Caco-2 (cell line): ENCODE data around the gene FEZ2. TPM values are rescaled to one million over a fixed set of nuclear protein-coding genes. Genes with fewer than 3 reads are reported as not detected.

Experiments
- BruUV-seq: library from RNA; stranded (reverse); fragments of 400-500 nt; replicated peaks from 2 replicates; lab custom pipeline; 2021; lab: Mats Ljungman, UMichigan
- CTCF ChIA-PET: fragments of 300-600 bp; sonication (Branson Sonifier 250); formaldehyde crosslinking; loops from one replicate; lab custom pipeline; 2022; ENCODE audit warnings: antibody characterized with exemption; lab: Charles Lee
- POLR2A ChIA-PET: fragments of 300-600 bp; sonication (Branson Sonifier 250); formaldehyde crosslinking; loops from one replicate; lab custom pipeline; 2022; ENCODE audit warnings: antibody characterized with exemption; lab: Charles Lee
- DNase-seq, 2 experiments: peaks; one replicate each; pipeline versions ENCODE4 v3.0.0 to v3.0.0-alpha.2; 2020 to 2022
- H3K27me3 ChIP-seq: replicated peaks from 2 replicates; pipeline ENCODE4 v1.6.0; 2011; ENCODE audit warnings: low read length; ENCODE audit not compliant: control insufficient read depth, insufficient read depth
- H3K36me3 ChIP-seq: 2 replicates; pipeline ENCODE4 v1.5.1; 2011; ENCODE audit warnings: low read length; ENCODE audit not compliant: control insufficient read depth, insufficient read depth
- H3K4me1 ChIP-seq: fragments of 250-450 bp; sonication (Bioruptor Pico); 2 replicates; pipeline ENCODE4 v1.5.1; 2020; ENCODE audit warnings: mild to moderate bottlenecking
- H3K4me3 ChIP-seq: 2 replicates; pipeline ENCODE4 v1.5.1; 2011; ENCODE audit warnings: low read depth, mild to moderate bottlenecking, control low read depth, low read length
- H3K9me3 ChIP-seq: fragments of 250-450 bp; sonication (Bioruptor Pico); 2 replicates; pipeline ENCODE4 v1.5.1; 2020; ENCODE audit warnings: mild to moderate bottlenecking, moderate library complexity
- H3K27ac Mint-ChIP-seq: one replicate; pipeline ENCODE4 v1.8.0; 2022; ENCODE audit warnings: mixed read lengths; ENCODE audit not compliant: unreplicated experiment
- H3K27me3 Mint-ChIP-seq: one replicate; pipeline ENCODE4 v1.8.0; 2022; ENCODE audit warnings: mixed read lengths; ENCODE audit not compliant: insufficient read depth, unreplicated experiment
- H3K36me3 Mint-ChIP-seq: one replicate; pipeline ENCODE4 v1.8.0; 2022; ENCODE audit warnings: mild to moderate bottlenecking, mixed read lengths; ENCODE audit not compliant: insufficient read depth, unreplicated experiment
- H3K4me1 Mint-ChIP-seq: one replicate; pipeline ENCODE4 v1.8.0; 2022; ENCODE audit warnings: low read depth, mixed read lengths; ENCODE audit not compliant: unreplicated experiment
- H3K4me3 Mint-ChIP-seq: one replicate; pipeline ENCODE4 v1.8.0; 2022; ENCODE audit warnings: mild to moderate bottlenecking, moderate library complexity, mixed read lengths; ENCODE audit not compliant: unreplicated experiment
- H3K9me3 Mint-ChIP-seq: one replicate; pipeline ENCODE4 v1.8.0; 2022; ENCODE audit warnings: mixed read lengths; ENCODE audit not compliant: unreplicated experiment
- CTCF ChIP-seq, 2 experiments: fragments of 200-600 bp in 1 of 2; IDR thresholded peaks; 1 replicate in 1 of 2; 2 replicates in 1 of 2; pipeline versions ENCODE4 v1.5.1 to v1.8.0; 2011 to 2022; ENCODE audit warnings: antibody characterized with exemption in 1 of 2, control low read depth in 1 of 2, inconsistent platforms in 1 of 2, low read depth in 1 of 2, low read length in 1 of 2, mild to moderate bottlenecking in 1 of 2, moderate library complexity in 1 of 2; ENCODE audit not compliant: insufficient read depth in 1 of 2, severe bottlenecking in 1 of 2, unreplicated experiment in 1 of 2
- intact Hi-C: fragments of 100-400 bp; cut with micrococcal nuclease; formaldehyde crosslinking; loops from one replicate; pipeline ENCODE4 v1.10.0; 2022; ENCODE audit not compliant: unreplicated experiment
- total RNA-seq: library from RNA; stranded (reverse); gene quantifications from 2 replicates; pipeline ENCODE4 v1.2.3, GENCODE V29; 2022

The FEZ2 gene
- total RNA-seq, 1 experiment from 2014 or later: 55.8 TPM

GRCh38 chr2:36611316-36611990, 13.5 kb upstream of the FEZ2 start:
- Mint-ChIP-seq H3K27me3 (no peaks in the 10 kb centered on the region), H3K4me1 (peaks cover 24% of the 10 kb centered on the region), H3K4me3 (no peak overlapping the region), H3K36me3 (no peaks in the 10 kb centered on the region), H3K27ac (no peak overlapping the region), H3K9me3 (no peaks in the 10 kb centered on the region)
- Histone ChIP-seq H3K4me1 (peaks cover 18% of the 10 kb centered on the region), H3K4me3 (no peak overlapping the region), H3K9me3 (no peaks in the 10 kb centered on the region), H3K27me3 (no peaks in the 10 kb centered on the region), H3K36me3 (no peaks in the 10 kb centered on the region)
- no peak for DNase-seq
- no TSS peak for BruUV-seq
- ChIA-PET CTCF (no interaction called here), POLR2A (no interaction called here)
- intact Hi-C loops: no loop called here
- TF ChIP-seq CTCF (IDR thresholded peaks at IDR 0.05; ENCODE audit: insufficient read depth in 1 of 2, low read depth in 1 of 2, low read length in 1 of 2, severe bottlenecking in 1 of 2, unreplicated experiment in 1 of 2): no peak

- no peaks in the 10 kb centered on the region for H3K27me3 ChIP-seq
- CTCF ChIA-PET: no interaction called here
- Mint-ChIP-seq H3K27ac (no peak overlapping the region), H3K4me1 (peaks cover 8% of the 10 kb centered on the region), H3K9me3 (no peaks in the 10 kb centered on the region), H3K27me3 (no peaks in the 10 kb centered on the region), H3K4me3 (no peak overlapping the region), H3K36me3 (no peaks in the 10 kb centered on the region)
- DNase-seq: no peak
- POLR2A ChIA-PET: no interaction called here
- H3K4me3 ChIP-seq: no peak overlapping the region
- no peak for TF ChIP-seq CTCF (IDR thresholded peaks at IDR 0.05; ENCODE audit: insufficient read depth in 1 of 2, low read depth in 1 of 2, low read length in 1 of 2, severe bottlenecking in 1 of 2, unreplicated experiment in 1 of 2)
- H3K4me1 ChIP-seq: peaks cover 10% of the 10 kb centered on the region
- H3K36me3 ChIP-seq: no peaks in the 10 kb centered on the region
- no peaks in the 10 kb centered on the region for H3K9me3 ChIP-seq
- BruUV-seq: no TSS peak
- intact Hi-C loops: no loop called here
Measured at GRCh38 chr2:36609507-36609906, 11.5 kb upstream of the FEZ2 start.

- no peaks in the 10 kb centered on the region for H3K36me3 Mint-ChIP-seq
- Histone ChIP-seq H3K36me3 (no peaks in the 10 kb centered on the region), H3K27me3 (no peaks in the 10 kb centered on the region), H3K4me3 (no peak overlapping the region), H3K4me1 (peaks cover 10% of the 10 kb centered on the region), H3K9me3 (no peaks in the 10 kb centered on the region)
- no peaks in the 10 kb centered on the region for H3K9me3 Mint-ChIP-seq
- POLR2A ChIA-PET: no interaction called here
- CTCF ChIA-PET: no interaction called here
- H3K4me3 Mint-ChIP-seq: no peak overlapping the region
- intact Hi-C loops: no loop called here
- H3K4me1 Mint-ChIP-seq: peaks cover 7% of the 10 kb centered on the region
- H3K27me3 Mint-ChIP-seq: no peaks in the 10 kb centered on the region
- H3K27ac Mint-ChIP-seq: no peak overlapping the region
- BruUV-seq: no TSS peak
- no peak for TF ChIP-seq CTCF (IDR thresholded peaks at IDR 0.05; ENCODE audit: insufficient read depth in 1 of 2, low read depth in 1 of 2, low read length in 1 of 2, severe bottlenecking in 1 of 2, unreplicated experiment in 1 of 2)
- no peak for DNase-seq
Measured at GRCh38 chr2:36607947-36608346, 10.0 kb upstream of the FEZ2 start.
